Measurements from ENCODE around the gene BCS1L.
A peak's percentile ranks its signal among the peaks of the same experiment; 100 is the strongest.

BCS1L gene

DNA sequence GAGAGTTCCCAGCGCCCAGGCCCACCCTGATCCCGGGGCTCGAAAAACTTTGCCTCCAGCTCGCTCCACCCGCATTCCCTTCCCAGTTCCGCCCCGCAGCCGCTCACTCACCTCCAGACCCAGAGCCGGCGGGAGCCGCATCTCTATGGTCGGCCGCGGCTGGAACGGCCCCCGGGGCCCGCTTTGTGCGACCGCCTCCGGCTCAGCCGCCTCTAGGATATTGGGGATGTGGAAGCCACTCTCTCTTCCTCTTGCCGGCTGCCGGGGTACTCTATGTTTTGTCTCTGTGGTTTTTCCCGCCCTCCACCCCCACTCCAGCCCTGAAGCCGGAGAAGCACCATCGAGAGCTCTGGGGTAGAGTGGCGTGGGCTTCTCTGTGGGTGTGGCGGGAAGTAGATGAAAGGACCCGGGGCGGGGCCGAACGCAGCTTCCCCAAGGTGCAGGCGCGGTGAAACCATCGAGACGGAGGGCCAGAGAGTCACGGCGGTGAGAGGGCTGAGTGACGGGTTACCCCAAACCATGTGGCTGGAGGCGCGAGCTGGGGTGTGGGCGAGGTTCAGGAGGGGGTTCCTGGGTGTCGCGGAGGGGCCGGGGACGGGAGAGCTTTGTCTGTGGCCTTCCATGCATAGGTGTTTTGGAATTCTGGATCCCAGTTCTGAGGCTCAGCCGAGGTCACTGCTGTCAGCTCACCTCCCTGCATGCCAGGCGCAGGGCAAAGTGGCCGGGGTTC, at the start of gene BCS1L, which contains the start of gene ZNF142:
BCS1L (plus strand) TSS at position 426 of the 730 bp plus-strand sequence. CDS start 1,305 bp downstream, outside the sequence.
ZNF142 (minus strand) TSS at position 366 of the 730 bp plus-strand sequence. CDS start 3,194 bp downstream, outside the sequence.
- peak; percentile 84 to 97 (median 90) for DNase-seq (ENCODE audit: low read depth in 4 of 4, low spot score in 1 of 4)

- DNase-seq (ENCODE audit: low read depth in 4 of 4, low spot score in 1 of 4): no peak
Measured at GRCh38 chr2:218615868-218616315, 43.6 kb upstream of the BCS1L start.

DNA sequence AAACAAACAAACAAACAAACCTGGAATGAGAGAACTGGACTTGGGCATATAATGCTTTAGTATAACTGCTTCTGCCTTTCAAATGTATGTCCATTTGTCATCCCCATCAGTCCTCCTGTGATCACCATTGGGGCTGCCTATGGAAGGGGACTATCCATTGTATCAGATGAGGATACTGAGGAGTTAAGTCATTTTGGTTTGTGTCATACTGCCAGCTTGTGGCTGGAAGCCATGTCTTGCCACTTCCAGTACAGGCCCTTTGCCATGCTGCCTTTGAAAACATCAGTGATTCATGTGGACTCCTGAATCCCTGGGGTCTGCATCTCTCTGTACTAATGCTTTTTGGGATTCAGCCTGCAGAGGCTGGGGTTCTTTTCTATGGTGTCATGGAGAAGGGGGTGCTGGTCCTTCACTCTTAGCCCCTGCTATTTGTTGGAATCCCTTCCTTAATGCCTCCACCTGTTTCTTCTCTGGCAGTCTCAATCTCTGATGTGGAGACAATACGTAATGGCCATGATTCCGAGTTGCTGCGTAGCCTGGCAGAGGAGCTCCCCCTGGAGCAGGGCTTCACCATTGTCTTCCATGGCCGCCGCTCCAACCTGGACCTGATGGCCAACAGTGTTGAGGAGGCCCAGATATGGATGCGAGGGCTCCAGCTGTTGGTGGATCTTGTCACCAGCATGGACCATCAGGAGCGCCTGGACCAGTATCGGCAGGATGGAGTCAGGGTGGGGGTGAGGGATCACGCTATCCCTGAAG, 41.2 kb upstream of the BCS1L start:
- no peak for DNase-seq (ENCODE audit: low read depth in 4 of 4, low spot score in 1 of 4)

DNA sequence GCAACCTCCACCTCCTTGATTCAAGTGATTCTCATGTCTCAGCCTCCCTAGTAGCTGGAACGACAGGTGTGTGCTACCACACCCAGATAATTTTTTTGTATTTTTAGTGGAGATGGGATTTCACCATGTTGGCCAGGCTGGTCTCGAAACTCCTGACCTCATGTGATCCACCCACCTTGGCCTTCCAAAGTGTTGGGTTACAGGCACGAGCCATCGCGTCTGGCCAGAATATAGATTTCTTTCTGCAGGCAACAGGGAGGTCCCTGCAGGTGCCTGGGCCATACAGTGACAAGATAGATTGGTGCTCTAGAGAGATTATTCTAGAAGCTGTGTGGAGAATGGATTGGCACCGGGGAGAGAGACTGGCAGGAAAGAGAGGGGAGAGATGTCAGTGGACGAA, 38.5 kb upstream of the BCS1L start:
- no peak for DNase-seq (ENCODE audit: low read depth in 4 of 4, low spot score in 1 of 4)

- no peak for DNase-seq (ENCODE audit: low read depth in 4 of 4, low spot score in 1 of 4)
Measured at GRCh38 chr2:218622606-218623365, 36.7 kb upstream of the BCS1L start.

- DNase-seq (ENCODE audit: low read depth in 4 of 4, low spot score in 1 of 4): no peak
Measured at GRCh38 chr2:218623366-218623705, 36.1 kb upstream of the BCS1L start.

DNA sequence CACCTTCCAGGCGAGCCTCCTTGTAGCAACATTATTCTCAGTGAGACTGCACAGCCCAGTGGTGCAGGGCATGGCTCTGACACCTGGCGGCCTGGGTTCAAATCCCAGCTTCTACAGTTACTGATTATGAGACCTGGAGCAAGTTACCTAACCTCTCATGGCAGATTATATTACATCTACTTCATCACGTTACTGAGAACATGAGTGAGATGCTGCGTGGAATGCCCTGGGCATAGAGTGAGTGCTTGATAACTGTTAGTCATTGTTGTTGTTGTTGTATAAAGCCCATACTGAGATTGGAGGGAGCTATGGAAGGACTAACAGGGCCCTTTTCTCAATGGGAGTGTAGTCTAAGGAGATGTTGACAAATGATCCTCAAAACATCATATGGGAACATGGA, 33.1 kb upstream of the BCS1L start:
- no peak for DNase-seq (ENCODE audit: low read depth in 4 of 4, low spot score in 1 of 4)

DNA sequence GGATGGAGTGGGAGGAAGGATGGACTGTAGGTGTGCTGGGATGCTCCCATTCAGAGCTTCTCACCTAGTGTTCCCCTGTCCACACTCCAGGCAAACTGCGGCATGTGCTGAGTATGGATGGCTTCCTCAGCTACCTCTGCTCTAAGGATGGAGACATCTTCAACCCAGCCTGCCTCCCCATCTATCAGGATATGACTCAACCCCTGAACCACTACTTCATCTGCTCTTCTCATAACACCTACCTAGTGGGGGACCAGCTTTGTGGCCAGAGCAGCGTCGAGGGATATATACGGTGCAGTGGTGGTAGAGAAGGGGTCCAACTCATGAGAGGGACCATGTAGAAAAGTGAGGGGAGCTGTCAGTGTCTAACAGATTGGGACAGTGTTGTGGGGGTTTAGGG, 31.5 kb upstream of the BCS1L start:
- DNase-seq (ENCODE audit: low read depth in 4 of 4, low spot score in 1 of 4): no peak

DNA sequence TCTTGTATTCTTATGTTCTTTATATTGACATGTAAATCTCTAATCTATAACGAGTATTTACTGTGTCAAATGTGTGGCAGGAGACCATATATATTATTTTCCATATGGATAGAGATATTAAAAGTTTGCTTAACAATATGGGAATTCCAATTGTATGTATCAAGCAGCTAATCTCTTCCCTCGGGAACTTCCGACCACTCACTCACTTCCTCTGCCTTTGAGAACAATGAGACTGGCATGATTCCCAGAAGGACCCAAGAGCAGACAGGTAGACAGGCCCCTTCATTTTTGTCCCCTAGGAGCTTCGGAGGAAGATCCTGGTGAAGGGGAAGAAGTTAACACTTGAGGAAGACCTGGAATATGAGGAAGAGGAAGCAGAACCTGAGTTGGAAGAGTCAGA, 27.6 kb upstream of the BCS1L start:
- DNase-seq (ENCODE audit: low read depth in 4 of 4, low spot score in 1 of 4): no peak

DNA sequence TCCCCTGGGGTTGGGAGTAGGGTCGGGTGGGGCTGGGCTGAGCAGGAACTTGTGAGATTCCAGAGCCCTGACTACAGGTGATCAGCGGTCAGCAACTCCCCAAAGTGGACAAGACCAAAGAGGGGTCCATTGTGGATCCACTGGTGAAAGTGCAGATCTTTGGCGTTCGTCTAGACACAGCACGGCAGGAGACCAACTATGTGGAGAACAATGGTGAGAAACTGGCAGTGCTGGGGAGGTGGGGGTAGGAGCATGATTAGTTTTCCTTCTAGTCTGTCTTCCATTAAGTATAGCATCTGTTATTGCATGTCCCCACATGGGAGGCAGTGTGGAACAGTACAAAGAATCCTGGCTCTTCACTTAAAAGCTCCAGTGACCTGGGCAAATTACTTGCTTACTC, 23.8 kb upstream of the BCS1L start:
- no peak for DNase-seq (ENCODE audit: low read depth in 4 of 4, low spot score in 1 of 4)

DNA sequence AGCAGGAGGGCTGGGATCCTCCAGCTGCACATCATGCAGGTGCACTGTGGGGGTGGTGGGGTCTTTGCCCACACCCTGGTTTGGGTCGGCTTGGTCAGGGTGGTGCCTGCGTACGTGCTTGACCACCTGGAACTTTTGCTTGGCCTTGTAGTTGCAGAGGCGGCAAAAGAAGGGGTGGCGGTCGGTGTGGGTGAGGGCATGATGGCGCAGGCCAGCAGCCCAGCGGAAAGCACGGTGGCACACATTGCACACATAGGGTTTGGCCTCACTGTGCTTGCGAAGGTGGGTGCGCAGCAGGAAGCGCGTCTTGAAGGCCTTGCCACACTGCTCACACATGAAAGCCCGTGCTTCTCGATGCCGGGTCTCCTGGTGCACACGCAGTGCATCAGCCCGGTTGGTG, 21.1 kb upstream of the BCS1L start:
- no peak for DNase-seq (ENCODE audit: low read depth in 4 of 4, low spot score in 1 of 4)

DNA sequence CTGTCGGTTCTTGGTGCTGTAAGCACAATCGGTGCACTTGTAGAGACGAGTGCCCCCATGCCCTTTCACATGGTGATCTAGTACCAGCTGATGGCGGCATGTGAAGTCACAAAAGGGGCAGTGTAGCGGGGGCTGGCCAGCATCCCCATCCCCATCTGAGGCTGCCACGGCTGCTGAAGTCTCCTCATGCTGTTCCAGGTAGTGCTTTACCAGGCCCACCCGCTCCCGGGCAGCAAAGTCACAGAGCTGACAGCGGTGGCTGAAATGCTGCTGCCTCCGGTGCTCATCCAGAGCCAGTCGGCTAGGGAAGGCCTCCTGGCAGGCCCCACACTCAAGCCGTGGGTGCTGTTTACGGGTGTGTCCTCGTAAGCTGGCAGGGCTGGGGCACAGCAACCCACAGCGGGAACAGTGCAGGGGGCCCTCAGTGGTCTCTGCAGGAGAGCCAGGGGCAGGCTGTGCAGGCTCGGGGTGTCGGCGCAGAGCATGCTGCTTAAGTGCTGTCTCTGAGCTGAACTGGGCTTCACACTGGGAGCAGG, 17.3 kb upstream of the BCS1L start:
- no peak for DNase-seq (ENCODE audit: low read depth in 4 of 4, low spot score in 1 of 4)

DNA sequence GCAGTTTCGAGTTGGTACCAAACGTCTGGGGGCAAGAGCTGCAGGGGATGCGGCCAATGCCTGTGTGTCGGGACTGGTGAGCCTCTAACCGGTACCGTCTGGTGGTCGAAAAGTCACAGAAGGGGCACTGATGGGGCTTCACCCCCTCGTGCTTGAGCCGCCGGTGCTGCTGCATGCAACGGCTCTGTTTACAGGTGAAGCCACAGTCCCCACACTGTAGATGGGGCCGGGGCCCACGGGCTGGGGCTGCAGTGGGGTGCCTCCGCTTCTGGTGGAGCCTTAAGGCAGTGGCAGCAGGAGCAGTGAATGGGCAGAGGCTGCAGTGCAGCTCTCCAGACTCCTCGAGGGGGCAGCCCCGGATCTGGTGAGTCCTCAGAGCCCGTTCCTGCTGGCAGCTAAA, 16.7 kb upstream of the BCS1L start:
- DNase-seq (ENCODE audit: low read depth in 4 of 4, low spot score in 1 of 4): no peak

GRCh38 chr2:218643751-218644310, 15.7 kb upstream of the BCS1L start:
- no peak for DNase-seq (ENCODE audit: low read depth in 4 of 4, low spot score in 1 of 4)

- DNase-seq (ENCODE audit: low read depth in 4 of 4, low spot score in 1 of 4): no peak
Measured at GRCh38 chr2:218644721-218645120, 14.8 kb upstream of the BCS1L start.

- no peak for DNase-seq (ENCODE audit: low read depth in 4 of 4, low spot score in 1 of 4)
Measured at GRCh38 chr2:218645126-218645525, 14.4 kb upstream of the BCS1L start.

GRCh38 chr2:218648088-218648786, 11.2 kb upstream of the BCS1L start:
- DNase-seq (ENCODE audit: low read depth in 4 of 4, low spot score in 1 of 4): peak in 1 of 4 experiments; percentile 36

DNA sequence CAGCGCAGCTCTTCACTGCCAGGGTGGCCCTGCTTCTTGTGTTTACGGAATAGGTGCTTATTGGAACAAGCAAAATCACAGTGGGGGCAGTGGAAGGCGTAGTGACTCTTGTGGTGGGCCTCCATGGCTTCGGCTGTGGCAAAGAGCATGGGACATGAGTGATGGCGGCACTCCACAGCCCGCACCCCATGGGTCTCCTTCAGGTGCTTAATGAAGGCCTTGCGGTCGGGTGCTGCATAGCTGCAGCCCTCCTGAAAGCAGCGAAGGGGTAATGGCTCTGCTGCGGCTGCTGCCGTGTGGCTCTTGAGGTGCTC, 10.7 kb upstream of the BCS1L start:
- DNase-seq (ENCODE audit: low read depth in 4 of 4, low spot score in 1 of 4): no peak

- no peak for DNase-seq (ENCODE audit: low read depth in 4 of 4, low spot score in 1 of 4)
Measured at GRCh38 chr2:218655751-218656150, 3.7 kb upstream of the BCS1L start.

GRCh38 chr2:218658671-218659257, 719 bp upstream of the BCS1L start:
- peak in 2 of 4 experiments; percentile 29 to 37 for DNase-seq (ENCODE audit: low read depth in 4 of 4, low spot score in 1 of 4)

All from stimulated activated CD4-positive, alpha-beta T cell treated with anti-CD3 and anti-CD28 coated beads, Interleukin-1b, Interleukin-23, amount 100 ng/mL, for 24 hours (primary cell).